Lung (tissue), 12 donors: ENCODE results near the gene HIC1. TPM values are rescaled to one million over a fixed set of nuclear protein-coding genes. Genes with fewer than 3 reads are reported as not detected.

Experiments
- ATAC-seq: fragments of 200-7000 bp; cut with Tn5 transposase; one replicate; pipeline ENCODE4 v1.9.1; 2020; ENCODE audit warnings: moderate number of reproducible peaks; ENCODE audit not compliant: insufficient read depth, low FRiP score
- DNase-seq, 3 donors: peaks; one replicate each; pipeline ENCODE4 v3.0.0-alpha.2; 2013 to 2017
- H3K27ac ChIP-seq, 2 donors: one replicate each; pipeline ENCODE4 v1.5.1; 2013; ENCODE audit warnings: mild to moderate bottlenecking in 2 of 2, moderate library complexity in 2 of 2, control low read depth in 1 of 2, inconsistent platforms in 1 of 2, low read depth in 1 of 2, low read length in 1 of 2
- H3K27me3 ChIP-seq, 3 donors: one replicate each; pipeline ENCODE4 v1.5.1; 2013; ENCODE audit warnings: low read length in 2 of 3; ENCODE audit not compliant: control insufficient read depth in 3 of 3, insufficient read depth in 3 of 3
- H3K36me3 ChIP-seq, 4 donors: one replicate each; pipeline ENCODE4 v1.5.1; 2013; ENCODE audit warnings: low read length in 4 of 4, mild to moderate bottlenecking in 1 of 4, moderate library complexity in 1 of 4; ENCODE audit not compliant: control insufficient read depth in 4 of 4, insufficient read depth in 4 of 4
- H3K4me1 ChIP-seq, 5 donors: one replicate each; pipeline ENCODE4 v1.5.1; 2013; ENCODE audit warnings: low read length in 5 of 5, mild to moderate bottlenecking in 2 of 5, moderate library complexity in 1 of 5; ENCODE audit not compliant: control insufficient read depth in 5 of 5, insufficient read depth in 5 of 5
- H3K4me3 ChIP-seq: one replicate; pipeline ENCODE4 v1.5.1; 2013; ENCODE audit warnings: mild to moderate bottlenecking, control low read depth, moderate library complexity
- H3K9ac ChIP-seq, 2 donors: one replicate each; pipeline ENCODE4 v1.5.1; 2013; ENCODE audit warnings: low read length in 2 of 2, control low read depth in 1 of 2; ENCODE audit not compliant: insufficient read depth in 1 of 2
- H3K9me3 ChIP-seq, 4 donors: one replicate each; pipeline ENCODE4 v1.5.1; 2013; ENCODE audit warnings: low read length in 3 of 4, mild to moderate bottlenecking in 1 of 4, moderate library complexity in 1 of 4; ENCODE audit not compliant: control insufficient read depth in 4 of 4, insufficient read depth in 3 of 4
- CTCF ChIP-seq: IDR thresholded peaks from 2 replicates; pipeline ENCODE4 v1.5.1; 2012; ENCODE audit warnings: mild to moderate bottlenecking; ENCODE audit errors: control extremely low read depth, extremely low read depth
- WGBS, 2 donors: extraction: QIAGEN DNeasy Blood & Tissue Kit; methylation state at CpG; one replicate each; pipeline ENCODE4 v1.1.7; 2013; 5-methylcytosine and 5-hydroxymethylcytosine counted together
- polyA plus RNA-seq, 2 donors: library from polyadenylated mRNA; stranded (reverse); fragments of 200-250 nt; gene quantifications; one replicate each; pipeline ENCODE4 v1.2.1, GENCODE V29; 2013
- total RNA-seq, 2 donors: library from RNA; depleted of rRNA in 1 of 2; stranded (reverse); fragments of >200 nt in 1 of 2; gene quantifications; one replicate each; pipeline ENCODE4 v1.2.1, GENCODE V29; 2014 to 2021
- donor health status: control.
- donor health status: control.
- donor health status: Bipolar disorder and iron deficiency.
- donor health status: healthy.
- donor health status: DM: yes; HTN: yes; CAD: no.

The HIC1 gene
- total and polyA plus RNA-seq, 4 donors = 5.5 to 34.8 (median 21.6) TPM

GRCh38 chr17:2081564-2081963, 26.7 kb downstream of the HIC1 start:
- DNase-seq (no peak), ATAC-seq (no peak)
- no peak overlapping the region for H3K4me3 ChIP-seq
- H3K4me1 ChIP-seq = peaks cover 20 to 70% (median 45%) of the 10 kb centered on the region in 5 donors
- peaks cover 0 to 27% (median 18%) of the 10 kb centered on the region in 4 donors for H3K36me3 ChIP-seq
- WGBS, 2 donors = 83 to 91% methylated on average over 9 of the region's 9 CpGs
- no peaks in the 10 kb centered on the region for H3K27me3 ChIP-seq
- peak overlapping the region in 1 of 2 donors; percentile 56 for H3K9ac ChIP-seq
- H3K27ac ChIP-seq = no peak overlapping the region
- H3K9me3 ChIP-seq = no peaks in the 10 kb centered on the region
- no peak for TF ChIP-seq CTCF

GRCh38 chr17:2082003-2082781, 27.3 kb downstream of the HIC1 start:
- WGBS, 2 donors = 76 to 81% methylated on average over 9 of the region's 9 CpGs
- H3K4me3 ChIP-seq = no peak overlapping the region

GRCh38 chr17:2083613-2084035, 28.7 kb downstream of the HIC1 start:
- Histone ChIP-seq H3K9ac (peak overlapping the region in 1 of 2 donors; percentile 82), H3K9me3 (no peaks in the 10 kb centered on the region), H3K4me1 (peaks cover 23 to 74% (median 48%) of the 10 kb centered on the region in 5 donors), H3K36me3 (peaks cover 0 to 14% (median 10%) of the 10 kb centered on the region in 4 donors), H3K4me3 (no peak overlapping the region), H3K27ac (peak overlapping the region; percentile 83 to 90), H3K27me3 (no peaks in the 10 kb centered on the region)
- ATAC-seq = peak; percentile 57
- 7 to 15% methylated on average over 7 of the region's 7 CpGs for WGBS, 2 donors
- TF ChIP-seq CTCF = no peak
- peak; percentile 19 to 62 (median 38) for DNase-seq

More at GRCh38 chr17:2082003-2082781, 27.3 kb downstream of the HIC1 start:
- peak overlapping the region in 1 of 2 donors; percentile 26 for H3K27ac ChIP-seq
- no peak for TF ChIP-seq CTCF
- no peaks in the 10 kb centered on the region for H3K27me3 ChIP-seq
- H3K36me3 ChIP-seq = peaks cover 0 to 23% (median 15%) of the 10 kb centered on the region in 4 donors
- peak; percentile 82 to 90 (median 87) for DNase-seq
- no peak for ATAC-seq
- H3K9me3 ChIP-seq = no peaks in the 10 kb centered on the region
- H3K9ac ChIP-seq = peak overlapping the region in 1 of 2 donors; percentile 82
- H3K4me1 ChIP-seq = peaks cover 20 to 68% (median 39%) of the 10 kb centered on the region in 5 donors
